Body of pancreas (tissue), 4 donors: ENCODE results near the gene FAHD2A.

Experiments used
- POLR2A ChIP-seq, 3 donors: fragments of 450-650 bp; IDR thresholded peaks; one replicate each; pipeline ENCODE4 v1.6.1; 2016; ENCODE audit warnings: antibody characterized with exemption in 3 of 3, mild to moderate bottlenecking in 2 of 3
- TF ChIP-seq, protein P1 (sequence below), 7 experiments: fragments of 450-650 bp in 4 of 7; fragments of 200-600 bp in 3 of 7; sonication (generic) in 3 of 7; IDR thresholded peaks; one replicate each; pipeline ENCODE4 v1.5.1; 2016 to 2019; ENCODE audit warnings: antibody characterized with exemption in 7 of 7

DNA sequence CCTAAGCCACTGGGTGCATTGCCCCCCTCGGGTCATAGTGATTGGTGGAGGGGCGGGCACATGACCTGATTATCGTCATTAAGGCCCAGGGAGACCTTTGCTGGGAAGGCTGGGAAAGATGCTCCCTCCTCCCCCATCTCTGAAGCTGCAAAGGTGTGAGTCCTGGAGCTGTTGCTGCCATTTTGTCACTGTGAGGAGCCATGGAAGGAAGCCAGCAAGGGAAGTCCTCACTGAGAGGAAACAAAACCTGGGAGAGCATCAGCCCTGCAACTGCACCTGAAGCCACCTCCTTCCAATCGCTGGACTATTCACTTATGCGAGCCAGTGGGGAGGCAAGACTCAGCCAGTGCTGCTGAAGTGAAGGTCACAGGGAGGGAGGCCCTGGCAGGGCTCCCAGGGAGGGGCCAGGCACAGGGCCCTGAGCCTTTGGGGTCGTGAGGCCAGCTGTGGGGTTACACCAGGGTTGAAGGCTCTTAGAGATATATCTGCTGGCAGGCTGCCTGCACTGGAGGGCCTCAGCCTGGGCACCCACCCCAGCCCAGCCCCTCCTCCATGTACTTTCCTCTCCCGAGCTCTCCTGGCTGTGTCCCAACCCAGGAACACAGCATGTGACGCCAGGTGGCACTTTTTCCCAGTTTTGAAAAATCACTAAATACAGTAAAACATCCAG, 10.7 kb upstream of the FAHD2A start:
- TF ChIP-seq, protein P1, sequence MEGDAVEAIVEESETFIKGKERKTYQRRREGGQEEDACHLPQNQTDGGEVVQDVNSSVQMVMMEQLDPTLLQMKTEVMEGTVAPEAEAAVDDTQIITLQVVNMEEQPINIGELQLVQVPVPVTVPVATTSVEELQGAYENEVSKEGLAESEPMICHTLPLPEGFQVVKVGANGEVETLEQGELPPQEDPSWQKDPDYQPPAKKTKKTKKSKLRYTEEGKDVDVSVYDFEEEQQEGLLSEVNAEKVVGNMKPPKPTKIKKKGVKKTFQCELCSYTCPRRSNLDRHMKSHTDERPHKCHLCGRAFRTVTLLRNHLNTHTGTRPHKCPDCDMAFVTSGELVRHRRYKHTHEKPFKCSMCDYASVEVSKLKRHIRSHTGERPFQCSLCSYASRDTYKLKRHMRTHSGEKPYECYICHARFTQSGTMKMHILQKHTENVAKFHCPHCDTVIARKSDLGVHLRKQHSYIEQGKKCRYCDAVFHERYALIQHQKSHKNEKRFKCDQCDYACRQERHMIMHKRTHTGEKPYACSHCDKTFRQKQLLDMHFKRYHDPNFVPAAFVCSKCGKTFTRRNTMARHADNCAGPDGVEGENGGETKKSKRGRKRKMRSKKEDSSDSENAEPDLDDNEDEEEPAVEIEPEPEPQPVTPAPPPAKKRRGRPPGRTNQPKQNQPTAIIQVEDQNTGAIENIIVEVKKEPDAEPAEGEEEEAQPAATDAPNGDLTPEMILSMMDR (IDR thresholded peaks at IDR 0.05) = peak in 1 of 7 experiments; percentile 19
- TF ChIP-seq POLR2A (IDR thresholded peaks at IDR 0.05) = no peak
